GM11168 (cell line): ENCODE measurements around the gene EVX1.

Experiments
- in situ Hi-C: fragments of 300-500 bp; cut with MboI; formaldehyde crosslinking; loops from one replicate; pipeline ENCODE4 v1.12.0; 2022; ENCODE audit warnings: low sequenced_read_pairs; ENCODE audit not compliant: unreplicated experiment

The EVX1 gene

DNA sequence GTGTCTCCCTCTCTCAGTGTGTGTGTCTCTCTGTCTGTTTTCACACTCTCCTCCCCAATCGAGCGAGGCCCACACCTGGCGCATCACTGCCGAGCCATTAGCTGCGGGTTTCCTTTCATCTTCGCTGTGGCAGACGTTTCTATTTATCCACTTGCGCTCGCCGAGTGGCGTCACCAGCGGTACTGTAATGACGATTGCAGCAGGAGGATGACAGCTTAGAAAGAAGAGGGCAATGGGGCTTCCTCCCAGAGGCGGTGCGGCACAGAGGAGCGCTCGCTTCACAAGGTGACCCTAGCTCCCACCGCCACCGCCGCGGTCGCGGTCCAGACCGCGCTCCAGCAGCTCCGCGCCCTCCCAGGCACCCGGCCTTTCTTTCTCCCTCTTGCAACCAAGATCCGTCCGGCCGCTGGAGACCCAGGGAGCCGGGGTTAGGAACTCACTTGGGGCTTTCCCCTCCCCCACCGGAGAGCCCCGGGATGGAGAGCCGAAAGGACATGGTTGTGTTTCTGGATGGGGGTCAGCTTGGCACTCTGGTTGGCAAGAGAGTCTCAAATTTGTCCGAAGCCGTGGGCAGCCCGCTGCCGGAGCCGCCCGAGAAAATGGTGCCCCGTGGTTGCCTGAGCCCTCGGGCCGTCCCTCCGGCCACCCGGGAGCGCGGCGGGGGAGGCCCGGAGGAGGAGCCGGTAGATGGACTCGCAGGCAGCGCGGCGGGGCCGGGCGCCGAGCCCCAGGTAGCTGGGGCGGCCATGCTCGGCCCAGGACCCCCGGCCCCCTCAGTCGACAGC lies at the start of gene EVX1:
EVX1 (plus strand) TSS at position 248 of the 785 bp plus-strand sequence; CDS start at position 477, 229 bp downstream.
- in situ Hi-C loops, result no loop called here

DNA sequence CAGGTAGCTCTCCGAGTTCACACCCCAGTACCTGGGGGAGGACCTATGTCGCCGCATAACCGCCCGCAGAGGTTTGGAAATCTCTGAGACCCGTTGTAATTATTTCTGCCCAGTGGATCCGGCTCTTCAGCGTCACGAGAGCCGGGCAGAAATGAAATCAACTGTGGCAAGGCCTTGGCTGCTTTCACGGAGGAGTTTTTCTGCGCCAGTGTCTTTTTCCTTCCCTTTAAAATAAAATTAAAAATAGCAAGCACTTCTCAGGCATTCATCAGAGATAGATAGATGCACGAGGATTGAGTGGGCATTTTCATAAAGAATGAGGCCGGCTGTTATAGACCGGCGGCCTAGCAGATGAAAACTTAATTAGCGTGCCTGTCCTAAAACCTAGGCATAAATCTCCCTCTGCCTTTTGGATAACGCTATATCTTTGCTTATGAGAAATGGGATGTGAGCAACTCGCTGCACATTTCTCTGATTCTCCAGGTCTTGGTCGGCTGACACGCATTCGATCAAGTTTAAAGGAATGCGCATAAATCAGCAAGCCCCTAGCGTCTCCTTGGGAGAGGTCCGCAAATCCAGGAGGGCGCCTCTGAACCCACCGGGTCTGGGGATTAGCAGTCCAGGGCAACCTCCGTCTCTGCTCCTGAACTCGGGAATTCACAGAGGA lies 49.1 kb upstream of the EVX1 start:
- in situ Hi-C loops, result loop anchor here (25.0 kb wide), 1 partner anchor 1331 kb away; no protein-coding TSS in a partner anchor

DNA sequence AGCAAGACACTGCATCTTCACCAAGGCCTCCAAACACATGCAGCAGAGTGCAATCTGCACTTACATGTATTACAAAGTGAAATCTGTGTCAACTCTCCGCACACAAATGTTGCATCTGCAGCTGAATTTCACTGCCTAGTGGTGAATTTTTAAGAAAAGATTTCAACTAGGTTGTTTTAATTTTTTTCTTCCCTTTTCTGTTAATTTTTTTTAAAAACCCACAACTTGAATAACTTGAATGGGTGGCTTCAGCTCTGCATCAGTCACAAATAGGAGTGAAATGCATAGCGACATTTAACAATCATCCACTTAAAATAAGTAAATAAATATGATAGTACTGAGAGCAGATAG lies 48.6 kb upstream of the EVX1 start:
- in situ Hi-C loops, result loop anchor here (25.0 kb wide), 1 partner anchor 1332 kb away; no protein-coding TSS in a partner anchor

GRCh38 chr7:27194686-27195379 lies 47.8 kb upstream of the EVX1 start:
- in situ Hi-C loops, result loop anchor here (25.0 kb wide), 1 partner anchor 1333 kb away; no protein-coding TSS in a partner anchor

- in situ Hi-C loops, result loop anchor here (25.0 kb wide), 1 partner anchor 1334 kb away; no protein-coding TSS in a partner anchor
Measured at GRCh38 chr7:27196287-27196767, 46.3 kb upstream of the EVX1 start.

- in situ Hi-C loops, result loop anchor here (25.0 kb wide), 1 partner anchor 1335 kb away; no protein-coding TSS in a partner anchor
Measured at GRCh38 chr7:27197137-27198042, 45.2 kb upstream of the EVX1 start.

- in situ Hi-C loops, result loop anchor here (25.0 kb wide), 1 partner anchor 1336 kb away; no protein-coding TSS in a partner anchor
Measured at GRCh38 chr7:27198138-27198841, 44.3 kb upstream of the EVX1 start.

- in situ Hi-C loops, result loop anchor here (25.0 kb wide), 1 partner anchor 1337 kb away; no protein-coding TSS in a partner anchor
Measured at GRCh38 chr7:27198871-27199801, 43.5 kb upstream of the EVX1 start.

DNA sequence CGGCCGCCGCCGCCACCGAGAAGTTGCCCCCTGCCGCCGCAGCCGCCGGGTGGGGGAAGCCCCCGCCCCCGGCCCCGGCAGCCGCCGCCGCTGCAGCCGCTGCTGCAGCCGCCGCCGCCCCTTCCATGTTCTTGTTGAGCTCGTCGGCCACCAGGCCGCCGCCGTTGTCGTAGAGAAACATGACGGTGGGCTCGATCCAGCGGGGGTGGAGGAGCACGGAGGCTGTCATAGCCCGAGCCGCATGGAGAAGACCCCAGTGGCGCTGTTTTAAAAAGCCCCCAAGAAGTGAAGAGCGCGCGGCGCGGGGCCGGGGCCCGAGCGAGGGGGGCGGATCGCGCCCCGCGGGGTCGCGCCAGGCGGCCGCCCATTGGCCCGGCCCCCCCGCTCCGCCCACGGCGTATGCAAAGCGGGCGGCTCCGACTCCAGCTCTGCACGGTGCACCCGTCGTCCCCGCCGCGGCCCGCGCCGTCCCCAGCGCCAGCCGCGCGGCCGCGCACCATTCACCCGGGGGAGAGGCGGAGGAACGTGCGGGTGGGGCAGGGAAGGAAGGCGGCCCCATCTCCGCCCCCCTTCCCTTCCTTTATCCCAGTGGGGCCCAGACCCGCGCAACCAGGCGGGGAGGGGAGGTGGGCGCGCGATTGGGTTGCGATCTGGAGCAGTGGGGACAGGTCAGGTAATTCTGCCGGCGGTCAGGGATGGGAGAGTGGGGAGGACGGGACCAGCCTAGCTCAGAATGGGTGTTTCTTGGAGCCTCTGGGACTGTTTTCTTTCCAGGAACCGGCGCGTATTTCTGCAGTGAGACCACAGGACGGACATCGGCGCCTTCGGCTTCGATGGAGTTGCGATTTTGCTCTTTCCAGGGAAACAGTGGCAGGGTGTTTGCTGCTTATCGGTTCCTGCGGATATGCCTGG lies 42.5 kb upstream of the EVX1 start, which contains the start of gene HOXA13:
HOXA13 (minus strand) TSS at position 243 of the 912 bp plus-strand sequence; CDS start at position 229, 14 bp downstream.
- in situ Hi-C loops, result loop anchor here (10.0 to 25.0 kb wide), 4 partner anchors 387 to 1338 kb away; no protein-coding TSS in a partner anchor

GRCh38 chr7:27200761-27201579 lies 41.6 kb upstream of the EVX1 start:
- in situ Hi-C loops, result loop anchor here (10.0 to 25.0 kb wide), 3 partner anchors 386 to 724 kb away; no protein-coding TSS in a partner anchor

- in situ Hi-C loops, result loop anchor here (10.0 to 25.0 kb wide), 3 partner anchors 386 to 723 kb away; no protein-coding TSS in a partner anchor
Measured at GRCh38 chr7:27201580-27202017, 41.0 kb upstream of the EVX1 start.

DNA sequence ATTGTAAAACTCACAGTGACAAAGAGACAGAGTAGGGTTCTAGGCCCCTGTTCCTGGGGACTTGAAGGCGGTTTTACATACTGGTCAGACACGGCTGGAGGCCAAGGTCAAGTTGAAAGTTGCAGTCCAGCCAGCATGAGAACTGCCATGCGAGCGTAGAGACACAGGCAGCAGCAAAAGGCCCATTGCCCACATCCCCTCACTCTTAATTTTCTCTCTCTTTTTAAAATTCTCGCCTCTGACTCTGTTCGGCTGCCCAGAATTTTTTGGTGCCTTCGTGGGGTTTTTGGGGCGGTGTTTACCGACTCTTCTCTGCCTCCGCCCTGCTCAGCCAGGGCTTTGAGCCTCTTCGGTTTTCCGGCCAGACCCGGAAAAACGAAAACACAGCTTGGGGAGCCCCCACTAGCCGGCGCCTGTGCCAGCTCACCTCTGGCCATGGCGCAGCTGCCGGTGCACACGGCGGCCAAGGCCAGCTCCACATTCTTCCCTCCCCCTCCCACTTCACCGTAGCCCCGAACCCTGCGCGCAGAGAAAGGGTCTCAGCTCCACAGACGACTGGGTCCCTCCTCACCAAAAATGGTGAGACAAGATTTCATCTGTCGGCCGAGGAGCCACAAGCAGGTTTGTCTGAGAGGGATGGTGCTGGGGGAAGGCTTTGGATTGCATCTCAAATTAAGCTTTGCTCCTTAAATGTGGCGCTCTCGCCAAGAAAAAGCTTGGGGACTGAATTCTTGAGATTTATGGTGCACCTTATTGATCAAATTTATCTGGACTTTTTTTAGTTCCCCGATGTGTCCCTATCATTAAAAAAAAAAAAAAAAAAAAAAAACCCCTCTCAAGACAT lies 40.4 kb upstream of the EVX1 start:
- in situ Hi-C loops, result loop anchor here (10.0 to 25.0 kb wide), 3 partner anchors 385 to 723 kb away; no protein-coding TSS in a partner anchor

GRCh38 chr7:27202862-27203134 lies 39.8 kb upstream of the EVX1 start:
- in situ Hi-C loops, result loop anchor here (10.0 to 25.0 kb wide), 3 partner anchors 385 to 722 kb away; no protein-coding TSS in a partner anchor

- in situ Hi-C loops, result loop anchor here (10.0 to 25.0 kb wide), 3 partner anchors 384 to 721 kb away; no protein-coding TSS in a partner anchor
Measured at GRCh38 chr7:27203365-27203953, 39.1 kb upstream of the EVX1 start.
